HEK293 (cell line): ENCODE data around the gene SLK.

Experiments
- CTCF ChIA-PET: fragments of 350-600 bp; formaldehyde crosslinking; extraction: SDS; loops from one replicate; lab custom pipeline; 2021; ENCODE audit warnings: antibody characterized with exemption; lab: Yijun Ruan, JAX
- POLR2A ChIA-PET: fragments of 300-600 bp; formaldehyde crosslinking; extraction: SDS; loops from one replicate; lab custom pipeline; 2020; ENCODE audit warnings: antibody characterized with exemption, inconsistent platforms; lab: Yijun Ruan, JAX
- H3K27ac ChIP-seq: fragments of 200-500 bp; sonication (Bioruptor generic); 2 replicates; pipeline ENCODE4 v1.5.1; 2014; ENCODE audit warnings: low read depth, low read length, control low read depth, inconsistent platforms; ENCODE audit errors: extremely low read depth
- H3K36me3 ChIP-seq, 2 experiments: fragments of 200-500 bp in 1 of 2; sonication (Bioruptor generic) in 1 of 2; 1 replicate in 1 of 2; 2 replicates in 1 of 2; pipeline ENCODE4 v1.5.1; 2014 to 2017; ENCODE audit warnings: inconsistent platforms in 2 of 2, low read length in 2 of 2; ENCODE audit not compliant: control insufficient read depth in 2 of 2, insufficient read depth in 1 of 2
- H3K4me1 ChIP-seq: fragments of 200-500 bp; sonication (Bioruptor generic); 2 replicates; pipeline ENCODE4 v1.5.1; 2014; ENCODE audit warnings: mild to moderate bottlenecking, low read length, inconsistent platforms; ENCODE audit not compliant: control insufficient read depth, insufficient read depth
- H3K4me3 ChIP-seq: 2 replicates; pipeline ENCODE4 v1.5.1; 2011; ENCODE audit warnings: low read depth, mild to moderate bottlenecking, control low read depth, low read length, moderate library complexity
- H3K9me3 ChIP-seq: fragments of 200-500 bp; sonication (Bioruptor generic); 2 replicates; pipeline ENCODE4 v1.5.1; 2014; ENCODE audit warnings: low read depth, low read length, inconsistent platforms; ENCODE audit not compliant: control insufficient read depth, insufficient read depth
- AEBP2 ChIP-seq: fragments of 450-650 bp; formaldehyde crosslinking; IDR thresholded peaks from 2 replicates; pipeline ENCODE4 v1.5.1; 2016; ENCODE audit warnings: missing biosample characterization, missing genetic modification characterization, borderline replicate concordance
- HOXD13 ChIP-seq: sonication (generic); formaldehyde crosslinking; IDR thresholded peaks from 2 replicates; pipeline ENCODE4 v1.8.0; 2022; ENCODE audit warnings: missing genetic modification reagents, borderline replicate concordance
- IKZF3 ChIP-seq: fragments of 450-650 bp; IDR thresholded peaks from 2 replicates; pipeline ENCODE4 v1.5.0; 2018; ENCODE audit warnings: missing biosample characterization, mild to moderate bottlenecking, missing genetic modification characterization, moderate library complexity
- KLF8 ChIP-seq: fragments of 450-650 bp; formaldehyde crosslinking; IDR thresholded peaks from 2 replicates; pipeline ENCODE4 v1.5.1; 2016; ENCODE audit warnings: missing biosample characterization, missing genetic modification characterization
- MZF1 ChIP-seq: fragments of 450-650 bp; formaldehyde crosslinking; IDR thresholded peaks from 2 replicates; pipeline ENCODE4 v1.5.1; 2017; ENCODE audit warnings: missing biosample characterization, missing genetic modification characterization, borderline replicate concordance
- OVOL3 ChIP-seq: fragments of 450-650 bp; formaldehyde crosslinking; IDR thresholded peaks from 2 replicates; pipeline ENCODE4 v1.5.1; 2016; ENCODE audit warnings: missing biosample characterization, missing genetic modification characterization
- TCF7L2 ChIP-seq: IDR thresholded peaks from 2 replicates; pipeline ENCODE4 v1.6.1; 2011; ENCODE audit warnings: low read depth, mild to moderate bottlenecking, inconsistent platforms, low read length, moderate library complexity, borderline replicate concordance
- YY1 ChIP-seq: fragments of 450-650 bp; formaldehyde crosslinking; IDR thresholded peaks from 2 replicates; pipeline ENCODE4 v1.5.1; 2018; ENCODE audit warnings: missing biosample characterization, missing genetic modification characterization
- ZBTB26 ChIP-seq: fragments of 450-650 bp; formaldehyde crosslinking; optimal IDR thresholded peaks from 2 replicates; pipeline ENCODE3; 2016; ENCODE audit warnings: missing biosample characterization, mild to moderate bottlenecking, missing genetic modification characterization
- ZFP69B ChIP-seq: fragments of 450-650 bp; formaldehyde crosslinking; IDR thresholded peaks from 2 replicates; pipeline ENCODE4 v1.5.1; 2016; ENCODE audit warnings: missing biosample characterization, missing genetic modification characterization
- ZNF155 ChIP-seq: fragments of 450-650 bp; formaldehyde crosslinking; IDR thresholded peaks from 2 replicates; pipeline ENCODE4 v1.5.1; 2016; ENCODE audit warnings: missing biosample characterization, missing genetic modification characterization
- ZNF24 ChIP-seq: fragments of 450-650 bp; formaldehyde crosslinking; IDR thresholded peaks from 2 replicates; pipeline ENCODE4 v1.5.1; 2016; ENCODE audit warnings: missing biosample characterization, missing genetic modification characterization
- ZNF302 ChIP-seq: fragments of 450-650 bp; formaldehyde crosslinking; IDR thresholded peaks from 2 replicates; pipeline ENCODE4 v1.5.1; 2016; ENCODE audit warnings: missing biosample characterization, missing genetic modification characterization, low read depth
- ZNF433 ChIP-seq: fragments of 450-650 bp; formaldehyde crosslinking; IDR thresholded peaks from 2 replicates; pipeline ENCODE4 v1.5.1; 2016; ENCODE audit warnings: missing biosample characterization, missing genetic modification characterization, low read depth
- ZNF501 ChIP-seq: fragments of 450-650 bp; formaldehyde crosslinking; IDR thresholded peaks from 2 replicates; pipeline ENCODE4 v1.5.1; 2016; ENCODE audit warnings: missing biosample characterization, missing genetic modification characterization
- ZNF514 ChIP-seq: fragments of 450-650 bp; formaldehyde crosslinking; IDR thresholded peaks from 2 replicates; pipeline ENCODE4 v1.5.1; 2016; ENCODE audit warnings: missing biosample characterization, missing genetic modification characterization
- ZNF549 ChIP-seq: fragments of 450-650 bp; IDR thresholded peaks from 2 replicates; pipeline ENCODE4 v1.5.1; 2018; ENCODE audit warnings: missing biosample characterization, missing genetic modification characterization, mild to moderate bottlenecking, inconsistent platforms, moderate library complexity
- ZNF555 ChIP-seq: fragments of 450-650 bp; formaldehyde crosslinking; conservative IDR thresholded peaks from 2 replicates; pipeline ENCODE4 v1.5.1; 2017; ENCODE audit warnings: missing biosample characterization, mild to moderate bottlenecking, missing genetic modification characterization, inconsistent platforms
- ZNF596 ChIP-seq: fragments of 450-650 bp; IDR thresholded peaks from 2 replicates; pipeline ENCODE4 v1.5.0; 2018; ENCODE audit warnings: missing biosample characterization, mild to moderate bottlenecking, missing genetic modification characterization, moderate library complexity
- ZNF621 ChIP-seq: fragments of 450-650 bp; formaldehyde crosslinking; IDR thresholded peaks from 2 replicates; pipeline ENCODE4 v1.5.1; 2017; ENCODE audit warnings: missing biosample characterization, missing genetic modification characterization
- ZNF623 ChIP-seq: fragments of 450-650 bp; formaldehyde crosslinking; IDR thresholded peaks from 2 replicates; pipeline ENCODE4 v1.5.1; 2016; ENCODE audit warnings: missing biosample characterization, missing genetic modification characterization
- ZNF624 ChIP-seq: fragments of 450-650 bp; formaldehyde crosslinking; IDR thresholded peaks from 2 replicates; pipeline ENCODE4 v1.5.1; 2017; ENCODE audit warnings: missing biosample characterization, missing genetic modification characterization
- ZNF626 ChIP-seq: fragments of 450-650 bp; sonication (Bioruptor Pico); formaldehyde crosslinking; IDR thresholded peaks from 2 replicates; pipeline ENCODE4 v1.5.1; 2018; ENCODE audit warnings: missing biosample characterization, missing genetic modification characterization, inconsistent platforms
- ZNF707 ChIP-seq: fragments of 450-650 bp; formaldehyde crosslinking; IDR thresholded peaks from 2 replicates; pipeline ENCODE4 v1.5.1; 2016; ENCODE audit warnings: missing biosample characterization, missing genetic modification characterization
- ZNF785 ChIP-seq: fragments of 450-650 bp; formaldehyde crosslinking; IDR thresholded peaks from 2 replicates; pipeline ENCODE4 v1.5.1; 2016; ENCODE audit warnings: missing biosample characterization, missing genetic modification characterization
- ZSCAN16 ChIP-seq: fragments of 450-650 bp; formaldehyde crosslinking; IDR thresholded peaks from 2 replicates; pipeline ENCODE4 v1.5.1; 2016; ENCODE audit warnings: missing biosample characterization, missing genetic modification characterization
- TF ChIP-seq, protein P1 (sequence below): fragments of 450-650 bp; formaldehyde crosslinking; IDR thresholded peaks from 2 replicates; pipeline ENCODE4 v1.5.1; 2017; ENCODE audit warnings: missing biosample characterization, missing genetic modification characterization
- TF ChIP-seq, protein P2 (sequence below): fragments of 450-650 bp; formaldehyde crosslinking; IDR thresholded peaks from 2 replicates; pipeline ENCODE4 v1.5.1; 2016; ENCODE audit warnings: missing biosample characterization, missing genetic modification characterization

SLK gene

DNA sequence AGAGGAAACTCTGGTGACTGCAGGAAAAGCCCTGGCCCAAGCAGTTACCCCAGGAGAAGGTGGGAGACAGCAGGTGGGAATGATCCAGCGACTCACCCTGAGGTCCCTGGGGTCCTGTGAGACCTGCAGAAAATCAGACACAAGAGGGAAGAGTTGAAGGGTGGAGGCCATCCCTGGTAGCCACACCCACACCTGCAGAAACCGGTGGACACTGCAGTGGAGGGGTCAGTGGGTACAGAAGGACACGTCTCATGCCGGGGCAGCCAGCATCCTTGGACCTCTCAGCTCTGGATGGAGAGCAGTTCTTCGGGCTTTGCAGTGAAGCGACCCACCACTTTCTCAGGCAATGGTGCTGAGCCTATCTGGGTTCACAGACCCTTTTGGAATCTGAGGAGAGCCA lies 79.7 kb downstream of the SLK start:
- no peaks in the 10 kb centered on the region for H3K36me3 ChIP-seq
- CTCF ChIA-PET: interaction anchor here (0.6 to 1.1 kb wide), 2 partner anchors 56 to 307 kb away, joined by 3 read pairs; partner anchors contain the start of gene CFAP58
- no peaks in the 10 kb centered on the region for H3K4me1 ChIP-seq
- POLR2A ChIA-PET: no interaction called here
- no peak overlapping the region for H3K27ac ChIP-seq
- TF ChIP-seq ZNF549 (no peak), ZNF433 (tag by site-specific recombination) (no peak), ZNF555 (no peak)
- H3K4me3 ChIP-seq: no peak overlapping the region
- no peaks in the 10 kb centered on the region for H3K9me3 ChIP-seq

DNA sequence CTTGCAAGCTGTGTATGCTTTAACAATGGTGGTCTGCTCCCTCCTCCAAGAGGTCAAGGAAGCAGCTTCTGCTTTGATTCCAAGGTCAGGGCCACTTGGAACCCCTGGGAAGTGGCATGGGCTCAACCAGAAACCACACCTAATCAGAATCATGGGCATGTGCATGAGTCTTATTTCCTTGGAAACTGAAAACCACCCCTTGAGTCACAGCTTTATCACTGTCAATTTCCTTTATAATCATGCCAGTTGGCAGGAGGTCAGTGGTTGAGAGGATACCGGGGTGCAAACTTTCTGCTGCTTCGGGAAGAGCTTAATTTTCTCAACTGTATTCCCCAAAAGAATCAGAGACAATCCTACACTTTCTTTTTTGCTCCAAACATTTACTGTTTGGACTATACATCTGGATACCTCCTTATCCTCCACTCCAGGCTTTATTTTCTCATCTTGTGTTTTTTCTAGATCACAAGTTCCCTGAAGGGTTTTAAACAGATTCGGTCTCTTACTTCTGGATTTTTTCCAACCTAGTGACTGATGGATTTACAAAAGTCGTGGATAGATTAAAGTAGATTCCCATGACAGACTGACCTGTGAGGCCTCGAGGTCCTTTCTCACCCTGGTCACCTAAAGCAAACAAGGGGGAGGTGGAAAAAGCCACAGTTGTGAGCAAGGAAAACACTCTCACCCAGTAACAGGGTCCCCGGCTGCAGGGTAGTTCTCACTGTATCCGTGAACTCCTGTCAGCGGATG lies 82.7 kb downstream of the SLK start:
- H3K9me3 ChIP-seq: no peaks in the 10 kb centered on the region
- no peaks in the 10 kb centered on the region for H3K4me1 ChIP-seq
- CTCF ChIA-PET: no interaction called here
- TF ChIP-seq ZFP69B (no peak), ZNF155 (no peak), OVOL3 (tag by site-specific recombination) (no peak), ZNF785 (tag by site-specific recombination) (no peak), TCF7L2 (no peak), ZNF596 (tag by site-specific recombination) (no peak), HOXD13 (CRISPR knock-in tag) (no peak), MZF1 (no peak), ZNF624 (tag by site-specific recombination) (no peak), ZBTB26 (tag by site-specific recombination) (no peak), ZNF514 (no peak), ZNF24 (tag by site-specific recombination) (no peak)
- no peak overlapping the region for H3K27ac ChIP-seq
- POLR2A ChIA-PET: no interaction called here
- H3K36me3 ChIP-seq: no peaks in the 10 kb centered on the region
- no peak overlapping the region for H3K4me3 ChIP-seq

GRCh38 chr10:104052431-104052830 lies 85.5 kb downstream of the SLK start:
- Histone ChIP-seq H3K27ac (no peak overlapping the region), H3K4me3 (no peak overlapping the region), H3K4me1 (no peaks in the 10 kb centered on the region), H3K36me3 (no peaks in the 10 kb centered on the region), H3K9me3 (no peaks in the 10 kb centered on the region)
- ChIA-PET CTCF (no interaction called here), POLR2A (no interaction called here)
- TF ChIP-seq ZNF626 (tag by site-specific recombination): no peak
- TF ChIP-seq, protein P1, sequence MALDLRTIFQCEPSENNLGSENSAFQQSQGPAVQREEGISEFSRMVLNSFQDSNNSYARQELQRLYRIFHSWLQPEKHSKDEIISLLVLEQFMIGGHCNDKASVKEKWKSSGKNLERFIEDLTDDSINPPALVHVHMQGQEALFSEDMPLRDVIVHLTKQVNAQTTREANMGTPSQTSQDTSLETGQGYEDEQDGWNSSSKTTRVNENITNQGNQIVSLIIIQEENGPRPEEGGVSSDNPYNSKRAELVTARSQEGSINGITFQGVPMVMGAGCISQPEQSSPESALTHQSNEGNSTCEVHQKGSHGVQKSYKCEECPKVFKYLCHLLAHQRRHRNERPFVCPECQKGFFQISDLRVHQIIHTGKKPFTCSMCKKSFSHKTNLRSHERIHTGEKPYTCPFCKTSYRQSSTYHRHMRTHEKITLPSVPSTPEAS (tag by site-specific recombination): no peak
- no peak for TF ChIP-seq ZNF501 (tag by site-specific recombination)
- no peak for TF ChIP-seq KLF8 (tag by site-specific recombination)
- TF ChIP-seq YY1: no peak
- TF ChIP-seq AEBP2 (tag by site-specific recombination): no peak
- TF ChIP-seq IKZF3 (tag by site-specific recombination): no peak
- no peak for TF ChIP-seq ZNF707
- TF ChIP-seq ZNF621 (tag by site-specific recombination): no peak
- TF ChIP-seq ZNF623 (tag by site-specific recombination): no peak
- TF ChIP-seq ZNF302: no peak
- no peak for TF ChIP-seq ZSCAN16
- TF ChIP-seq, protein P2, sequence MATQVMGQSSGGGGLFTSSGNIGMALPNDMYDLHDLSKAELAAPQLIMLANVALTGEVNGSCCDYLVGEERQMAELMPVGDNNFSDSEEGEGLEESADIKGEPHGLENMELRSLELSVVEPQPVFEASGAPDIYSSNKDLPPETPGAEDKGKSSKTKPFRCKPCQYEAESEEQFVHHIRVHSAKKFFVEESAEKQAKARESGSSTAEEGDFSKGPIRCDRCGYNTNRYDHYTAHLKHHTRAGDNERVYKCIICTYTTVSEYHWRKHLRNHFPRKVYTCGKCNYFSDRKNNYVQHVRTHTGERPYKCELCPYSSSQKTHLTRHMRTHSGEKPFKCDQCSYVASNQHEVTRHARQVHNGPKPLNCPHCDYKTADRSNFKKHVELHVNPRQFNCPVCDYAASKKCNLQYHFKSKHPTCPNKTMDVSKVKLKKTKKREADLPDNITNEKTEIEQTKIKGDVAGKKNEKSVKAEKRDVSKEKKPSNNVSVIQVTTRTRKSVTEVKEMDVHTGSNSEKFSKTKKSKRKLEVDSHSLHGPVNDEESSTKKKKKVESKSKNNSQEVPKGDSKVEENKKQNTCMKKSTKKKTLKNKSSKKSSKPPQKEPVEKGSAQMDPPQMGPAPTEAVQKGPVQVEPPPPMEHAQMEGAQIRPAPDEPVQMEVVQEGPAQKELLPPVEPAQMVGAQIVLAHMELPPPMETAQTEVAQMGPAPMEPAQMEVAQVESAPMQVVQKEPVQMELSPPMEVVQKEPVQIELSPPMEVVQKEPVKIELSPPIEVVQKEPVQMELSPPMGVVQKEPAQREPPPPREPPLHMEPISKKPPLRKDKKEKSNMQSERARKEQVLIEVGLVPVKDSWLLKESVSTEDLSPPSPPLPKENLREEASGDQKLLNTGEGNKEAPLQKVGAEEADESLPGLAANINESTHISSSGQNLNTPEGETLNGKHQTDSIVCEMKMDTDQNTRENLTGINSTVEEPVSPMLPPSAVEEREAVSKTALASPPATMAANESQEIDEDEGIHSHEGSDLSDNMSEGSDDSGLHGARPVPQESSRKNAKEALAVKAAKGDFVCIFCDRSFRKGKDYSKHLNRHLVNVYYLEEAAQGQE (tag by site-specific recombination): no peak
